GM13977 (cell line): ENCODE results near the gene RTN4IP1.
"Not testable (repeated sequence)": the region's sequence is repeated elsewhere in the genome, so short reads cannot be mapped to it uniquely, and the experiment has no call there.

ENCODE experiments used
- DNase-seq: peaks from one replicate; pipeline ENCODE4 v3.0.0; 2012; ENCODE audit warnings: low spot score
- in situ Hi-C: fragments of 300-500 bp; cut with MboI; formaldehyde crosslinking; loops from one replicate; pipeline ENCODE4 v1.12.0; 2022; ENCODE audit warnings: low sequenced_read_pairs, low pct_unique_long_range_greater_than_20kb, mixed read lengths, inconsistent platforms; ENCODE audit not compliant: unreplicated experiment
- TF ChIP-seq, protein P1 (sequence below): IDR thresholded peaks from 2 replicates; pipeline ENCODE4 v1.5.1; 2012; ENCODE audit warnings: mild to moderate bottlenecking, control low read depth; ENCODE audit not compliant: insufficient read depth; ENCODE audit errors: extremely low read depth, missing control alignments

The RTN4IP1 gene

DNA sequence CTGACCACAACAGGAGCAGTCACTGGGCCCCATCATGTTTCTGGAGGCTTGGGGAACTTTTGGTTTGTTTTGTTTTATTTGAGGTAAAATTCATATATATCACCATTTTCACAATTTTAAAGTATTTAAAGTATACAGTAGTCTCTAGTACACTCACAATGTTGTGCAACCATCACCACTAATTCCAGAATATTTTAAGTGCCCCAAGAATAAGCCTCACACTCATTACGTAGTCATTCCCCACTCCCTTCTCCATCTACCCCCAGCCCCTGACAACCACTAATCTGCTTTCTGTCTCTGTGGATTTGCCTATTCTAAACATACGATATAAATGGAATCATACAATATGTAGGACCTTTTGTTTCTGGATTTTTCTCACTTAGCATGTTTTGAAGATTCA, 29.0 kb downstream of the RTN4IP1 start:
- in situ Hi-C loops: loop anchor here (10.0 kb wide), 1 partner anchor 384 kb away; no protein-coding TSS in a partner anchor
- TF ChIP-seq, protein P1, sequence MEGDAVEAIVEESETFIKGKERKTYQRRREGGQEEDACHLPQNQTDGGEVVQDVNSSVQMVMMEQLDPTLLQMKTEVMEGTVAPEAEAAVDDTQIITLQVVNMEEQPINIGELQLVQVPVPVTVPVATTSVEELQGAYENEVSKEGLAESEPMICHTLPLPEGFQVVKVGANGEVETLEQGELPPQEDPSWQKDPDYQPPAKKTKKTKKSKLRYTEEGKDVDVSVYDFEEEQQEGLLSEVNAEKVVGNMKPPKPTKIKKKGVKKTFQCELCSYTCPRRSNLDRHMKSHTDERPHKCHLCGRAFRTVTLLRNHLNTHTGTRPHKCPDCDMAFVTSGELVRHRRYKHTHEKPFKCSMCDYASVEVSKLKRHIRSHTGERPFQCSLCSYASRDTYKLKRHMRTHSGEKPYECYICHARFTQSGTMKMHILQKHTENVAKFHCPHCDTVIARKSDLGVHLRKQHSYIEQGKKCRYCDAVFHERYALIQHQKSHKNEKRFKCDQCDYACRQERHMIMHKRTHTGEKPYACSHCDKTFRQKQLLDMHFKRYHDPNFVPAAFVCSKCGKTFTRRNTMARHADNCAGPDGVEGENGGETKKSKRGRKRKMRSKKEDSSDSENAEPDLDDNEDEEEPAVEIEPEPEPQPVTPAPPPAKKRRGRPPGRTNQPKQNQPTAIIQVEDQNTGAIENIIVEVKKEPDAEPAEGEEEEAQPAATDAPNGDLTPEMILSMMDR: no peak
- DNase-seq: no peak

DNA sequence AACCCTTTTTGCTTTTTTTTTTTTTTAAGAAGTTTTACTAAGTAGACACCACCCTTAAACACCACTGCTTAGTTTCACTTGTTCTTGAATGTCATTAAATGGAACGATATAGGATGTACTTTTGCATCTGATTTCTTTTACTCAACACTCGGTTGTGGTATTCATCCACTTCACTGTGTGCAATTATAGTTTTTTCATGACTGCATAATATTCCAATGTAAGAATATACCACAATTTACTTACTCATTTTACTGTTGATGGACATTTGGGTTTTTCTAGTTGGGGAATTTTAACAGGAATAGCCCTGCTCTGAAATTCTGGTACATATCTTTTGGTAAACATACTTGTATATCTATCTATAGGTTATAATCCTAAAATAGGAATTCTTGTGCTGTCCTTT, 29.9 kb downstream of the RTN4IP1 start:
- DNase-seq: no peak
- TF ChIP-seq, protein P1: no peak
- in situ Hi-C loops: no loop called here

DNA sequence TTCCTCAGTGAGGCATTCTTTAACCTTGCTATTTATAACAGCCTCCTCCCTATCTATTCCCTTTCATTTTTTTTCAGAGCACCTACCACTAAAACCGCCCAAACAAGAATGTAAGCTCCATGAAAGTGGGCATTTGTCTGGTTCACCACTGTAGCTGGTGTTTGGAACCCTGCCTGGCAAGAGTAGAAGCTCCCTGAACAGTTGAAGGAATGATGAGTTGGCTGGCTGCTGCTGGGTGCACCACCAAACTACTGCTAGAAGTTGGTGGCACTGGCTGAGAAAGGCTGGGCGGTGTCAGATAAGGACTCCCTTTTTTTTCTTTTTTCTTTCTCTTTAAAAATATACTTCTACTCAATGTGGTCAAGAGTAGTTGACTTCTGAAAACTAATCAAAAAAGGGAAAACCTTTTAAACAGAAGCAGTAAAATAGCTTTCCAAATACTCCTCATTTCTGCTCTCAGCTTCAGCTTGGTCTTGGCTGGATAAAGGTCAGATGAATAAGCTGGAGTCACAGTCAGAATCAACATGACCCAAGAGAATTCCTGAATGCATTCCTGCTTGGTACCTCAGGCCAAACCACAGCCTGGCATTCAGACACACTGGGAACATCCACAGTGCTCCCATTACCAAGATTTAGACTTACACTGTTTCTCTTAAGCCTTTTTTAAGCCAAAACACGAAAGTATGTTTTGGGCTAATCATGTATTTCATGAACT, 38.0 kb downstream of the RTN4IP1 start:
- DNase-seq: no peak
- TF ChIP-seq, protein P1: no peak
- in situ Hi-C loops: no loop called here

DNA sequence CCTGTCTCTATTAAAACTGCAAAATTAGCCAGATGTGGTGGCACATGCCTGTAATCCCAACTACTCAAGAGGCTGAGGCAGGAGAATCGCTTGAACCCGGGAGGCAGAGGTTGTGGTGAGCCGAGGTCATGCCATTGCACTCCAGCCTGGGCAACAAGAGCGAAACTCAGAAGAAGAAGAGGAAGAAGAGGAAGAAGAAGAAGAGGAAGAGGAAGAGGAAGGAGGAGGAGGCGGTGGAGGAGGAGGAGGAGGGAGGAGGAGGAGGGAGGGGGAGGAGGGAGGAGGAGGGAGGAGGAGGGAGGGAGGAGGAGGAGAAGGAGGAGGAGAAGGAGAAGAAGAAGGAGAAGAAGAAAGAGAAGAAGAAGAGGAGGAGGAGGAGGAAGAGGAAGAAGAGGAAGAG, 40.4 kb downstream of the RTN4IP1 start:
- DNase-seq, in situ Hi-C loops: not testable (repeated sequence)

DNA sequence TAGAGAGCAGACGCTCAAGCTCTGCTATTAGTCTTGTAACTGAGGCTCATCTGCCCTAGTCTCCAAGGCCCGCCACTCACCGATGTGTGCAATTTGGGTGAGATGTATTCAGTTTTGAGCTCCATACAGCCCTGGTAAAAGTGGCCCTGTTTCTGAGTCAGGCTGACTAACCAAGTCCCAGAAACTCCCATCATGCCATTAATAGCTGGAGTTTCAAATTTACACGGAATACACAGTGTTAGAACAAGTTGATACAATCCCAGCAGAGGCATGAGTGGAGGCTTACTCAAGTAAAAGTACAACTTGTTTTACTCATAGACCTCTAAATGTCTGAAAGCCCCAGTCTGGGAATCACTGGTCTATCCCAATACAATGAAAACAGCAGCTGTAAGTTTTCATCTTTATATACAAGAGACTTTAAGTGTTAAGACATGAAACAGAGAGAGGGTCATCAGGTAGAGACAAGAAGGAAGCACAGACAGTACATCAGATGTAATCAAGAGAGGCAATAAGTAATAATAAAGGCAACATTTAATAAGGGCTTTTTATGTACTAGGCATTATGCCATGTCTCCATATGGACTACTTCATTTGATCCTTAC, 42.4 kb downstream of the RTN4IP1 start:
- no peak for DNase-seq
- in situ Hi-C loops: no loop called here

DNA sequence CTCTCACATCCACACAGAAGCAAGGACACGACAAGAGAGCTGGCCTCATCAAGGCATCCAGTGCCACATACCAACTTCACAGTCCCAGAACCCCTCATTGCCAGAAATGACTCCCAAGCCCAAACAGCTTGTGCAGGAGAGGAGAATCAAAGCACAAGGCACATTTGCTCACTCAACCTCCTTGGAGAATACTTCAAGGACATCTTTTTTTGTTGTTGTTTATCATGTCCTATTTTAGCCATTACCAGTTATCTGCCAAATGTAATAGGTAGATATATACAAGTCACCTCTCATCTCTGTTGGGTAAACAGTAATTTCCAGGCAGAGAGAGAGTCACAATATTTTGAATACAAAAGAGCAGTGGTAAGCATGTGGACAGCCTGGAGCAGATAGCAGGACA, 47.8 kb downstream of the RTN4IP1 start:
- in situ Hi-C loops: no loop called here
- TF ChIP-seq, protein P1: no peak
- DNase-seq: no peak

More for the DNA sequence above, 42.4 kb downstream of the RTN4IP1 start:
- TF ChIP-seq, protein P1: no peak

DNA sequence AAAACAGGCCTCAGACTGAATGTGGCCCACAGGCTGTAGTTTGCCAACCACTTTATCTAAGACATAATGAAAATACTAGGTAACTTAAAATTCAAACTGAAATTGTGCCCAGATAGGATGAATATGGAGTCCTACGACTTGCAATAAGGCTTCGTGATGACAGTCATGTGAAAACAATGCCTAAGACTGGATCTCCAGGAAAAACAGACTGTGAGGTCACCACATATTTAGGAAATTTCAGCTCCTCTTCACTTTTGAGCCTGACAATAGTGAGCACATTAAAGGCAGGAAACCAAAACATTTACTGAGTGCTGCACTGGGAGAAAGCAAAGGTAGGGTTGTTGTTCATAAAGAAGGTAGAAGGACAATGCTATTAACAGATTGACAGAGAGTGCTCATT, 50.0 kb downstream of the RTN4IP1 start:
- no peak for DNase-seq
- in situ Hi-C loops: no loop called here
- TF ChIP-seq, protein P1: no peak
